ENCODE data around the gene APEH. TPM values are rescaled to one million over a fixed set of nuclear protein-coding genes. Genes with fewer than 3 reads are reported as not detected.
A peak's percentile ranks its signal among the peaks of the same experiment; 100 is the strongest.

The APEH gene
- total and polyA plus RNA-seq, 2 of the 4 experiments (the other 2 are of a cell fraction) = 89.2 to 142 TPM

DNA sequence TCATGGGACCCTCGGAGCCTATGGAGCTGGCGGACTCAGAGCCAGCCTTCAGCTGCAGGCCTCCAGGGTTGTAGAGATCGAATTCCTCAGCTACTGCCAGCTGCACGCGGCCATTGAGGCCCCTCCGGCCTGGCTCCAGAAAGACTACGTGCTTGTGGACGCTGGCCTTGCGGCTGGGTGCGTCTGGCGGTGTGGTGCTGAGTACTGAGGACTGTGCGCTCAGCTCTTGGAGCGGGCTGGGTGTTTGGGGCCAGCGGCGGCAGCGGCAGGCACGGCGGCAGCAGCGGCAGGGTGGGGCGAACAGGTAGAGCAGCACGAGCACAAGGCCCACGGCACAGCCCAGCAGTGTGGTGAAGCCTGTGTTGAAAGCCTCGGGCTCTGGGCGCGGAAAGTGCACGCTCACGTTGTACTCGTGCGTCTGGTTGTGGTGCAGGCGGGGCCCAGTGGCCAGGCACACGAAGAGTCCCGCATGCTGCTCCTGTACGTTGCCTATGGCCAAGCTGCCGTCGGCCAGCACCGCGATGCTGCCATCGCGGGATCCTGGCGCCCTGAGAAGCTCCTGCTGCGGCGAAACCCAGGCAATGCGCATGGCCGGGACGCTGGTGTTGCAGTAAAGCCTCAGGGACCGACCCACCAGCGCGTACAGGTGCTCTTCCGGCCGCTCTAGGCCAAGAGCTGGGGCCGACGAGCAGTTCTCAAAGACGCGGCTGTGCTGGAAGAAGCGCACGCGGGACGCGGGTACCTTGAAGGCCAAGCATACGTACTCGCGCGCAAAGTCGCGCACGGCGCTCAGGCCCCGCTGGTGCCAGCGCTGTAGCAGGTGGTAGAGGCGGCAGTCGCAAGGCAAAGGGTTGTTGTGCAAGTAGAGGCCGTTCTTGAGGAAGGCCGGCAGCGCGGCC, 44.1 kb downstream of the APEH start:
- H3K27me3 ChIP-seq (ENCODE audit: control insufficient read depth, insufficient read depth, low read length) = no peaks in the 10 kb centered on the region
- ChIA-PET POLR2A (ENCODE audit: unreplicated experiment) (interaction anchor here (0.8 kb wide), 1 partner anchor 40 kb away, joined by 5 read pairs; no protein-coding TSS in a partner anchor), CTCF (interaction anchor here (1.4 kb wide), 1 partner anchor 178 kb away, joined by 3 read pairs; no protein-coding TSS in a partner anchor)
- no TSS peak for BruUV-seq (replicated peaks)
- no peak overlapping the region for H4K91ac ChIP-seq (ENCODE audit: insufficient read depth, low read depth, low read length)
- H3K18ac ChIP-seq (ENCODE audit: low read depth, low read length) = no peak overlapping the region
- H2BK5ac ChIP-seq (ENCODE audit: low read depth, low read length, poor library complexity, severe bottlenecking) = no peak overlapping the region
- in situ Hi-C loops (cut with MboI; ENCODE audit: low sequenced_read_pairs) (no loop called here), intact Hi-C loops (cut with micrococcal nuclease) (no loop called here), dilution Hi-C loops (cut with HindIII; ENCODE audit: low sequenced_read_pairs, unreplicated experiment) (no loop called here)
- no peak overlapping the region for H3K27ac ChIP-seq (ENCODE audit: insufficient read depth, low read length)
- no peak overlapping the region for H3K4ac ChIP-seq (ENCODE audit: low read depth, low read length)
- TF ChIP-seq CEBPB (IDR thresholded peaks at IDR 0.05; ENCODE audit: low read depth, low read length) (no peak), FOS (IDR thresholded peaks at IDR 0.05; ENCODE audit: low read depth, low read length) (no peak), POLR2A (IDR thresholded peaks at IDR 0.05; ENCODE audit: low read depth, low read length) (no peak), BHLHE40 (IDR thresholded peaks at IDR 0.05; ENCODE audit: low read depth, low read length) (no peak), RCOR1 (IDR thresholded peaks at IDR 0.05; ENCODE audit: insufficient replicate concordance, low read length) (no peak), MXI1 (IDR thresholded peaks at IDR 0.05; ENCODE audit: borderline replicate concordance, low read depth, low read length) (no peak), RAD21 (IDR thresholded peaks at IDR 0.05; ENCODE audit: low read length) (no peak), MAFK (IDR thresholded peaks at IDR 0.05; ENCODE audit: low read depth, low read length) (no peak), SMC3 (IDR thresholded peaks at IDR 0.05; ENCODE audit: low read depth, low read length) (no peak), RFX5 (IDR thresholded peaks at IDR 0.05; ENCODE audit: low read depth, low read length) (no peak)
- no peak overlapping the region for H3K14ac ChIP-seq (replicated peaks; ENCODE audit: low read depth, low read length)
- peaks cover 13% of the 10 kb centered on the region for H3K4me1 ChIP-seq (ENCODE audit: control insufficient read depth, insufficient read depth, low read length)
- H2BK120ac ChIP-seq (ENCODE audit: low read depth, low read length) = no peak overlapping the region
- H3K9ac ChIP-seq (ENCODE audit: low read depth, low read length) = no peak overlapping the region
- H2BK20ac ChIP-seq (ENCODE audit: low read depth, low read length) = no peak overlapping the region
- no peak overlapping the region for H4K5ac ChIP-seq (ENCODE audit: low read depth, low read length)
- no peak for ATAC-seq (ENCODE audit: low read depth)
- peaks cover 5% of the 10 kb centered on the region; the same call in 1 of the 2 replicates for H3K9me1 ChIP-seq (ENCODE audit: insufficient read depth, low read length)
- H4K20me1 ChIP-seq (ENCODE audit: insufficient read depth, low read length) = peaks cover 31% of the 10 kb centered on the region
- H3K56ac ChIP-seq (ENCODE audit: extremely low read depth, insufficient read depth, low read length) = no peak overlapping the region
- H3K36me3 ChIP-seq (ENCODE audit: control insufficient read depth, insufficient read depth, low read length) = peaks cover 31% of the 10 kb centered on the region
- peak overlapping the region; percentile 91 for H2AK9ac ChIP-seq (replicated peaks; ENCODE audit: low read depth, low read length, poor library complexity)
- H3K79me1 ChIP-seq (ENCODE audit: low read depth in 1 of 2, low read length in 2 of 2) = peaks cover 11 to 35% of the 10 kb centered on the region in 2 experiments; a peak in 3 of 4 replicates
- no peak for DNase-seq
- H3K4me2 ChIP-seq (ENCODE audit: low read depth, low read length) = peak overlapping the region; percentile 98; the same call in 1 of the 2 replicates
- no peak overlapping the region for H2BK15ac ChIP-seq (ENCODE audit: low read depth, low read length)
- no peak overlapping the region for H3K4me3 ChIP-seq (ENCODE audit: insufficient read depth, low read depth, low read length)
- H2AFZ ChIP-seq (replicated peaks; ENCODE audit: low read length, poor library complexity) = peak overlapping the region; percentile 95
- H4K8ac ChIP-seq (ENCODE audit: low read depth in 2 of 2, low read length in 2 of 2) = no peak overlapping the region
- H3K9me3 ChIP-seq (ENCODE audit: control insufficient read depth, insufficient read depth, low read length) = no peaks in the 10 kb centered on the region
- no peak overlapping the region for H2AK5ac ChIP-seq (ENCODE audit: low read depth, low read length)
- no peak overlapping the region for H3K23ac ChIP-seq (ENCODE audit: low read depth, low read length)
- 75% methylated on average over 39 of the region's 75 CpGs; no CpG with 5 or more reads in 1 of the 2 experiments for WGBS, 2 experiments (ENCODE audit: extremely low coverage in 2 of 2, insufficient read length in 1 of 2)
